Loucy (cell line): ENCODE results near the gene BMPR1B.

ENCODE experiments used
- H2AFZ ChIP-seq: fragments of 200-600 bp; sonication (generic); 2 replicates; pipeline ENCODE4 v1.6.0; 2016; ENCODE audit warnings: antibody characterized with exemption, mild to moderate bottlenecking, low read length, moderate library complexity
- H3F3A ChIP-seq: fragments of 200-600 bp; 2 replicates; pipeline ENCODE4 v1.6.0; 2016; ENCODE audit warnings: antibody characterized with exemption, low read depth, mild to moderate bottlenecking
- H3K27me3 ChIP-seq: fragments of 200-600 bp; sonication (generic); 2 replicates; pipeline ENCODE4 v1.6.1; 2014; ENCODE audit warnings: low read length, mild to moderate bottlenecking; ENCODE audit not compliant: insufficient read depth, poor library complexity, severe bottlenecking
- H3K36me3 ChIP-seq: fragments of 200-600 bp; sonication (generic); 2 replicates; pipeline ENCODE4 v1.6.1; 2016; ENCODE audit warnings: low read length; ENCODE audit not compliant: insufficient read depth
- H3K4me1 ChIP-seq: fragments of 200-600 bp; sonication (generic); 2 replicates; pipeline ENCODE4 v1.5.1; 2014; ENCODE audit warnings: low read length, mild to moderate bottlenecking; ENCODE audit not compliant: insufficient read depth, poor library complexity, severe bottlenecking
- H3K4me2 ChIP-seq: fragments of 200-600 bp; sonication (generic); 2 replicates; pipeline ENCODE4 v1.6.0; 2014; ENCODE audit warnings: antibody characterized with exemption, low read length, low read depth, mild to moderate bottlenecking; ENCODE audit not compliant: poor library complexity, severe bottlenecking
- H3K4me3 ChIP-seq: fragments of 200-600 bp; sonication (generic); 2 replicates; pipeline ENCODE4 v1.5.1; 2014; ENCODE audit warnings: low read length, mild to moderate bottlenecking, mixed read lengths; ENCODE audit not compliant: poor library complexity, severe bottlenecking
- H3K79me2 ChIP-seq: fragments of 200-600 bp; sonication (generic); 2 replicates; pipeline ENCODE4 v1.6.1; 2014; ENCODE audit warnings: low read length; ENCODE audit not compliant: insufficient read depth
- H3K9ac ChIP-seq: fragments of 200-600 bp; sonication (generic); 2 replicates; pipeline ENCODE4 v1.6.0; 2014; ENCODE audit warnings: mild to moderate bottlenecking, low read depth, low read length, moderate library complexity; ENCODE audit not compliant: poor library complexity, severe bottlenecking
- H3K9me2 ChIP-seq: fragments of 200-600 bp; sonication (generic); replicated peaks from 2 replicates; pipeline ENCODE4 v1.6.1; 2016; ENCODE audit warnings: low read depth, low read length, mixed read lengths
- H3K9me3 ChIP-seq: fragments of 200-600 bp; sonication (generic); 2 replicates; pipeline ENCODE4 v1.6.1; 2014; ENCODE audit warnings: mild to moderate bottlenecking, antibody characterized with exemption, low read length, low read depth; ENCODE audit not compliant: insufficient read depth
- H4K20me1 ChIP-seq: fragments of 200-600 bp; sonication (generic); 2 replicates; pipeline ENCODE4 v1.6.0; 2014; ENCODE audit warnings: antibody characterized with exemption, low read length, mild to moderate bottlenecking; ENCODE audit not compliant: insufficient read depth, poor library complexity, severe bottlenecking
- EZH2phosphoT487 ChIP-seq: fragments of 200-600 bp; IDR thresholded peaks from 2 replicates; pipeline ENCODE4 v1.6.1; 2018; ENCODE audit warnings: antibody characterized with exemption, mild to moderate bottlenecking, moderate library complexity, borderline replicate concordance
- TF ChIP-seq, protein P1 (sequence below): fragments of 200-600 bp; sonication (generic); conservative IDR thresholded peaks from 2 replicates; pipeline ENCODE4 v1.5.1; 2014; ENCODE audit warnings: mild to moderate bottlenecking, antibody characterized with exemption, low read length

The BMPR1B gene

DNA sequence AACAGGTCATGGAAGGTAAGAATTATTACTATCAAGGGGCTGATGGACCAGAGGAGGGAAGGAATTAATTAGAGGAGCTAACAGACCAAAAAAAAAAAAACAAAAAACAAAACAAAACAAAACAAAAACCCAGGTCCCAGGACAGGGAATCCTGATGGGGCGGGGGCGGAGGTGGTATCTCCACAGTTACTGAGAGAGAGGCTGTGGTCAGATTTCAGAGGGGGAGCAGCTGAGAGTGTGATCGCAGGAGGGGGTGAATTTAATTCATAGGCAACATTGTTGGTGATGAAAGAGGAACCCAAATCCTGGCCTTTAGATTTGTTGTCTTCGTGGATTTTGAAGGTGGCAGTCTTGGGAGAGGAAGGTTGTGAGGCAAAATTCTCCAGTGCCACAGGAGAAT lies 401.6 kb downstream of the BMPR1B start:
- H3F3A ChIP-seq = no peaks in the 10 kb centered on the region
- H3K9me3 ChIP-seq = no peaks in the 10 kb centered on the region
- H3K79me2 ChIP-seq = no peaks in the 10 kb centered on the region
- no peak overlapping the region for H3K4me2 ChIP-seq
- peaks cover 13% of the 10 kb centered on the region for H3K4me1 ChIP-seq
- no peak overlapping the region for H2AFZ ChIP-seq
- no peaks in the 10 kb centered on the region for H3K9me2 ChIP-seq
- H4K20me1 ChIP-seq = no peaks in the 10 kb centered on the region
- no peak overlapping the region for H3K9ac ChIP-seq
- H3K27me3 ChIP-seq = no peaks in the 10 kb centered on the region
- no peaks in the 10 kb centered on the region for H3K36me3 ChIP-seq
- TF ChIP-seq, protein P1, sequence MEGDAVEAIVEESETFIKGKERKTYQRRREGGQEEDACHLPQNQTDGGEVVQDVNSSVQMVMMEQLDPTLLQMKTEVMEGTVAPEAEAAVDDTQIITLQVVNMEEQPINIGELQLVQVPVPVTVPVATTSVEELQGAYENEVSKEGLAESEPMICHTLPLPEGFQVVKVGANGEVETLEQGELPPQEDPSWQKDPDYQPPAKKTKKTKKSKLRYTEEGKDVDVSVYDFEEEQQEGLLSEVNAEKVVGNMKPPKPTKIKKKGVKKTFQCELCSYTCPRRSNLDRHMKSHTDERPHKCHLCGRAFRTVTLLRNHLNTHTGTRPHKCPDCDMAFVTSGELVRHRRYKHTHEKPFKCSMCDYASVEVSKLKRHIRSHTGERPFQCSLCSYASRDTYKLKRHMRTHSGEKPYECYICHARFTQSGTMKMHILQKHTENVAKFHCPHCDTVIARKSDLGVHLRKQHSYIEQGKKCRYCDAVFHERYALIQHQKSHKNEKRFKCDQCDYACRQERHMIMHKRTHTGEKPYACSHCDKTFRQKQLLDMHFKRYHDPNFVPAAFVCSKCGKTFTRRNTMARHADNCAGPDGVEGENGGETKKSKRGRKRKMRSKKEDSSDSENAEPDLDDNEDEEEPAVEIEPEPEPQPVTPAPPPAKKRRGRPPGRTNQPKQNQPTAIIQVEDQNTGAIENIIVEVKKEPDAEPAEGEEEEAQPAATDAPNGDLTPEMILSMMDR = no peak
- TF ChIP-seq EZH2phosphoT487 = no peak
- H3K4me3 ChIP-seq = no peak overlapping the region

DNA sequence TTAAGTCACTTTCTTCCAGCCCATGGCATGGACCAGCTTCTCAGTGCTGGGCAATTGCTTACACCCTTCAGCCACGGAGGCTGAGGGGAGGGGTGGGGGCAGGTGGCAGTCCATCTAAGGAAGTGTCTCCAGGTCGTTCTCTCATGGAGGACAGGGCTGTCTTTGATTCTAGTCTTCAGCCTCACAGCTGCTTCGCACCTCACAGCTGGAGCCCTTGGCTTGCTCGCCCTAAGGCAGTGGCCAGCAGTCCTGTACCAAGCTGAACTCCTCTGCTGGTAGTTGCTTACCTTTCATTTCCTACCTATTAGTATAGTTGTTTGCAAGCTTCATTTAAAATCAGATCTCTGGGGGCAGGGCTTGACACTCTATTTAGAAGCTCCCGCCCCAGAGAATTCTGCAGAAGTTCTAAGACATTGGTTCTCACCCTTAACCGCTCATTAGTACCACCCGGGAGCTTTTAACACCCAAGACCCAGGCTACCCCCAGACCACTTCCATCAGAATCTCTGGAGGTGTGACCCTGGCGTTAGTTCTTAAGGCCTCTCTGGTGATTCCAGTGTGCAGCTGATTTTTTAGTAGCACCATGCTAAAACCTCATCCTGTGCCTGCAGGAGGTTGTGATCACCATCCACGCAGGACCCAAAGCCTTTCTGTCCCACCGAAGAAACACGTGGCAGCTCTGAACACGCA lies 404.2 kb downstream of the BMPR1B start:
- no peaks in the 10 kb centered on the region for H3K36me3 ChIP-seq
- H3K79me2 ChIP-seq = no peaks in the 10 kb centered on the region
- H4K20me1 ChIP-seq = no peaks in the 10 kb centered on the region
- no peaks in the 10 kb centered on the region for H3K27me3 ChIP-seq
- no peaks in the 10 kb centered on the region for H3K9me3 ChIP-seq
- H3K9ac ChIP-seq = no peak overlapping the region
- TF ChIP-seq, protein P1 = no peak
- no peak for TF ChIP-seq EZH2phosphoT487
- no peaks in the 10 kb centered on the region for H3K9me2 ChIP-seq
- no peaks in the 10 kb centered on the region for H3F3A ChIP-seq
- H3K4me1 ChIP-seq = no peaks in the 10 kb centered on the region
- no peak overlapping the region for H2AFZ ChIP-seq
- H3K4me3 ChIP-seq = no peak overlapping the region
- no peak overlapping the region for H3K4me2 ChIP-seq

DNA sequence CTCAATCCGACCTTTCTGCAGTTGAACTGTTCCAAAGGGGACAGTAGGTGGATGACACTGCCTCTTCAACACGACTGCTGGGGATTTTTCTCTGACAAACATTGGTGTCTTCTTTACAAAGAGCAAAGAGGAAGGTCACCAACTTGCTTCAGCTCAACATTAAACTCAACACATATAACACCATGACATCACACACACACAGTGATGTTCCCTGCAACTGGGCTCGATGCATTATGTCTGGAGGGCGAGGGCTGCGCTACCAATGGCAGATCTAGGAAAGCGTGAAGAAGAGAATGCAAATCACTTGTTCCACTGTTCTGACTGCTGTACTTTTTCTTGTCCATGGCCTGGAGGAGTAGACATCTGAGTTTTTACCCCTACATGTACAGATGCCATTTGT lies 405.1 kb downstream of the BMPR1B start:
- H3K4me3 ChIP-seq = no peak overlapping the region

More for the DNA sequence above, 405.1 kb downstream of the BMPR1B start:
- no peaks in the 10 kb centered on the region for H3K9me2 ChIP-seq
- no peaks in the 10 kb centered on the region for H3K36me3 ChIP-seq
- TF ChIP-seq, protein P1 = no peak
- TF ChIP-seq EZH2phosphoT487 = no peak
- H3K79me2 ChIP-seq = no peaks in the 10 kb centered on the region
- H3F3A ChIP-seq = no peaks in the 10 kb centered on the region
- H3K4me2 ChIP-seq = no peak overlapping the region
- no peaks in the 10 kb centered on the region for H3K27me3 ChIP-seq
- H2AFZ ChIP-seq = no peak overlapping the region
- H3K9me3 ChIP-seq = no peaks in the 10 kb centered on the region
- no peaks in the 10 kb centered on the region for H3K4me1 ChIP-seq
- no peak overlapping the region for H3K9ac ChIP-seq
- H4K20me1 ChIP-seq = no peaks in the 10 kb centered on the region
